SU-DHL-6 (cell line): ENCODE results near the gene ROCK2.

Experiments used
- H2AFZ ChIP-seq: fragments of 200-600 bp; sonication (generic); 2 replicates; pipeline ENCODE4 v1.6.1; 2014; ENCODE audit warnings: low read depth, mild to moderate bottlenecking, moderate library complexity, mixed read lengths, antibody characterized with exemption, low read length; ENCODE audit not compliant: severe bottlenecking
- H3F3A ChIP-seq: fragments of 200-600 bp; shearing (Covaris generic); 2 replicates; pipeline ENCODE4 v1.6.0; 2016; ENCODE audit warnings: antibody characterized with exemption, mild to moderate bottlenecking; ENCODE audit not compliant: insufficient read depth
- H3K27ac ChIP-seq: fragments of 200-600 bp; sonication (generic); 2 replicates; pipeline ENCODE4 v1.5.1; 2016; ENCODE audit warnings: low read depth, mild to moderate bottlenecking, low read length, moderate library complexity, mixed read lengths
- H3K27me3 ChIP-seq: fragments of 200-600 bp; sonication (generic), shearing (Covaris generic); 2 replicates; pipeline ENCODE4 v1.6.0; 2014; ENCODE audit warnings: mild to moderate bottlenecking, low read length
- H3K36me3 ChIP-seq: fragments of 200-600 bp; sonication (generic); 2 replicates; pipeline ENCODE4 v1.6.1; 2014; ENCODE audit warnings: mild to moderate bottlenecking, low read length, mixed read lengths
- H3K4me2 ChIP-seq: fragments of 300-600, 200-600 bp; shearing (Covaris generic), sonication (generic); 2 replicates; pipeline ENCODE4 v1.6.0; 2014; ENCODE audit warnings: low read length, low read depth, mild to moderate bottlenecking; ENCODE audit not compliant: poor library complexity, severe bottlenecking
- H3K4me3 ChIP-seq: fragments of 200-600 bp; sonication (generic); 2 replicates; pipeline ENCODE4 v1.5.1; 2014; ENCODE audit warnings: antibody characterized with exemption, low read length, mild to moderate bottlenecking, mixed read lengths; ENCODE audit not compliant: insufficient read depth, poor library complexity, severe bottlenecking
- H3K79me2 ChIP-seq: fragments of 200-600 bp; sonication (generic); 2 replicates; pipeline ENCODE4 v1.6.1; 2014; ENCODE audit warnings: mild to moderate bottlenecking, low read length, moderate library complexity; ENCODE audit not compliant: insufficient read depth
- H3K9ac ChIP-seq: fragments of 200-600 bp; sonication (generic); 2 replicates; pipeline ENCODE4 v1.7.0; 2014; ENCODE audit warnings: mild to moderate bottlenecking, low read length
- H3K9me2 ChIP-seq: fragments of 200-600 bp; sonication (generic); replicated peaks from 2 replicates; pipeline ENCODE4 v1.6.1; 2014; ENCODE audit warnings: low read length; ENCODE audit not compliant: insufficient read depth
- H3K9me3 ChIP-seq: fragments of 200-600 bp; sonication (generic); 2 replicates; pipeline ENCODE4 v1.6.1; 2014; ENCODE audit warnings: low read length, mixed read lengths; ENCODE audit not compliant: insufficient read depth
- H4K20me1 ChIP-seq: fragments of 200-600 bp; sonication (generic); 2 replicates; pipeline ENCODE4 v1.6.1; 2014; ENCODE audit warnings: low read depth, mild to moderate bottlenecking, antibody characterized with exemption, low read length, moderate library complexity, mixed read lengths
- CTCF ChIP-seq: fragments of 200-600 bp; sonication (generic); IDR thresholded peaks from one replicate; pipeline ENCODE4 v1.5.1; 2017; ENCODE audit warnings: antibody characterized with exemption, mild to moderate bottlenecking, low read length, moderate library complexity; ENCODE audit not compliant: insufficient read depth, poor library complexity, severe bottlenecking
- EZH2phosphoT487 ChIP-seq: fragments of 200-600 bp; sonication (generic), shearing (Covaris generic); conservative IDR thresholded peaks from 2 replicates; pipeline ENCODE4 v1.6.1; 2018; ENCODE audit warnings: mild to moderate bottlenecking, antibody characterized with exemption, low read length, moderate library complexity, mixed read lengths

ROCK2 gene

GRCh38 chr2:11142987-11143386 lies 201.4 kb downstream of the ROCK2 start:
- Histone ChIP-seq H3K9me3 (no peaks in the 10 kb centered on the region), H3K4me3 (no peak overlapping the region), H3F3A (no peaks in the 10 kb centered on the region), H3K9ac (no peak overlapping the region), H3K27me3 (no peaks in the 10 kb centered on the region), H3K36me3 (no peaks in the 10 kb centered on the region), H3K79me2 (no peaks in the 10 kb centered on the region), H2AFZ (no peak overlapping the region), H3K9me2 (no peaks in the 10 kb centered on the region), H4K20me1 (no peaks in the 10 kb centered on the region), H3K27ac (no peak overlapping the region), H3K4me2 (no peak overlapping the region)
- TF ChIP-seq EZH2phosphoT487 (no peak), CTCF (no peak)

GRCh38 chr2:11142330-11142729 lies 202.1 kb downstream of the ROCK2 start:
- H3K79me2 ChIP-seq, result no peaks in the 10 kb centered on the region
- no peaks in the 10 kb centered on the region for H4K20me1 ChIP-seq
- no peak overlapping the region for H2AFZ ChIP-seq
- H3K36me3 ChIP-seq, result no peaks in the 10 kb centered on the region
- no peaks in the 10 kb centered on the region for H3K9me2 ChIP-seq
- H3K4me3 ChIP-seq, result no peak overlapping the region
- no peak overlapping the region for H3K9ac ChIP-seq
- no peaks in the 10 kb centered on the region for H3K9me3 ChIP-seq
- no peaks in the 10 kb centered on the region for H3K27me3 ChIP-seq
- no peak overlapping the region for H3K27ac ChIP-seq
- H3F3A ChIP-seq, result no peaks in the 10 kb centered on the region
- no peak overlapping the region for H3K4me2 ChIP-seq
- TF ChIP-seq CTCF (no peak), EZH2phosphoT487 (no peak)

GRCh38 chr2:11141319-11141718 lies 203.1 kb downstream of the ROCK2 start:
- no peaks in the 10 kb centered on the region for H3K9me2 ChIP-seq
- H2AFZ ChIP-seq, result no peak overlapping the region
- TF ChIP-seq CTCF, result no peak
- no peaks in the 10 kb centered on the region for H3K9me3 ChIP-seq
- no peaks in the 10 kb centered on the region for H3K27me3 ChIP-seq
- no peaks in the 10 kb centered on the region for H3K79me2 ChIP-seq
- H3K36me3 ChIP-seq, result no peaks in the 10 kb centered on the region
- no peak overlapping the region for H3K27ac ChIP-seq
- no peak overlapping the region for H3K4me3 ChIP-seq
- H4K20me1 ChIP-seq, result no peaks in the 10 kb centered on the region
- H3F3A ChIP-seq, result no peaks in the 10 kb centered on the region
- H3K9ac ChIP-seq, result no peak overlapping the region
- H3K4me2 ChIP-seq, result no peak overlapping the region

- Histone ChIP-seq H3K9me3 (no peaks in the 10 kb centered on the region), H3K27me3 (no peaks in the 10 kb centered on the region), H4K20me1 (no peaks in the 10 kb centered on the region), H3F3A (no peaks in the 10 kb centered on the region), H3K4me2 (no peak overlapping the region), H3K9ac (no peak overlapping the region), H3K27ac (no peak overlapping the region), H3K9me2 (no peaks in the 10 kb centered on the region), H3K79me2 (no peaks in the 10 kb centered on the region), H3K36me3 (no peaks in the 10 kb centered on the region), H3K4me3 (no peak overlapping the region), H2AFZ (no peak overlapping the region)
- TF ChIP-seq CTCF (no peak), EZH2phosphoT487 (no peak)
Observed at GRCh38 chr2:11140492-11140891, 203.9 kb downstream of the ROCK2 start.
